ENCODE data around the gene NAA38.
"Not testable (repeated sequence)": the region's sequence is repeated elsewhere in the genome, so short reads cannot be mapped to it uniquely, and the experiment has no call there.

NAA38 gene

DNA sequence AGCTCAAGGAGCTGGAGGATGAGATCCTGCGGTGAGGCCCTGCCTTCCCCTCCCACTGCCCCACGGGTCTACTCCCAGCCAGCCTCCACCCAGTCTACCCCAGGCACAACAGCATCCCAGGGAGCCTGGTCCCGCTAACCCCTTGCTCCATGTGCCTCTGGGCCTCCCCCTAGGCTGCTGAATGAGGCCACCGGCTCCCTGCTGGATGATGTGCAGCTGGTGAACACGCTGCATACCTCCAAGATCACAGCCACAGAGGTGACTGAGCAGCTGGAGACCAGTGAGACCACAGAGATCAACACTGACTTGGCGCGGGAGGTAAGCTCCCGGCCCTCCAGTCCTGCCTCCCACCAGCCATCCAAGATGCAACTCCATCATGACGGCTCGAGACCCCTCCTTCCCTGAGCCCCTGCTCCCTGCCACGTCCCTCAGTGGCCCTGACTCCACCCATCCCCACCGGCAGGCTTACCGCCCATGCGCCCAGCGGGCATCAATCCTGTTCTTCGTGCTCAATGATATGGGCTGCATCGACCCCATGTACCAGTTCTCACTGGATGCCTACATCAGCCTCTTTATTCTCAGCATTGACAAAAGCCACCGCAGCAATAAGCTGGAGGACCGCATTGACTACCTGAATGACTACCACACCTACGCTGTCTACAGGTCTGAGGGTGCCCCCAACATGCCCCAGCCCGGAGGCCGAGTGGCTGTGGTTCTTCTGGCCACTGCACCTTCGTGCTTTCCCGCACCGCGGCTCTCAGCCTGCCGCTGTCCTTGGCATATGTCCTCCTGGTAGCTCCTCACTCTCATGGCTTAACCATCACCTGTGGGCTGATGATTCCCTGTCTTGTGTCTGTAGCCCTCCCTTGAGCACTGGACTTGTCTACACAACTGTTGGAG, 38.4 kb downstream of the NAA38 start:
- no peak for DNase-seq

DNA sequence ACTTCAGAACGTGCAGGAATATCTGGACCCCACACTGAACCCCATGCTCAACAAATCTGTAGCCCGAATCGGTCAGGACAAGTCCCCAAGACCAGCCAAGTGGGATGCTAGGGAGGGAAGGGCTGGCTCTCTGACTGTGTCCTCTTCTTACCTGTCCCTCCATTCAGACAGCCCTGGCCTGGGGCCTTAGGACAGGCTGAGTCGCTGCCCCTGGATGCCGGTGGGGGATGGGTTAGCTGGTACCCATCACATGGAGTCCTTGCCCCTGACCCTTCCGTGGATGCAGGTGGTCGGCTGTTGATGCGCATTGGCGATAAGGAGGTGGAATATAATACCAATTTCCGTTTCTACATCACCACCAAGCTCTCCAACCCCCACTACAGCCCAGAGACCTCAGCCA, 39.3 kb downstream of the NAA38 start:
- DNase-seq: no peak

DNA sequence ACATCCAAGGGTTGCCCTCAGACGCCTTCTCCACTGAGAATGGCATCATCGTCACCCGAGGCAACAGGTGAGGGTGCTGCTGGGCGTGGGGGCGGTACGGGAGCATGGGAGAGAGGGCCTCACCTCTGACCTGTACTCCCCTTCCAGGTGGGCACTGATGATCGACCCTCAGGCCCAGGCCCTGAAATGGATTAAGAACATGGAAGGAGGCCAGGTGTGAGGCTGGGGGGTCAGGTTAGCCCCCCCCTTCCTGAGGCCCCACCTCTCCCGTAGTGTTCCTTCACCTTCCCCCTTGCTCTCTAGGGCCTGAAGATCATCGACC, 39.8 kb downstream of the NAA38 start:
- DNase-seq: no peak

DNA sequence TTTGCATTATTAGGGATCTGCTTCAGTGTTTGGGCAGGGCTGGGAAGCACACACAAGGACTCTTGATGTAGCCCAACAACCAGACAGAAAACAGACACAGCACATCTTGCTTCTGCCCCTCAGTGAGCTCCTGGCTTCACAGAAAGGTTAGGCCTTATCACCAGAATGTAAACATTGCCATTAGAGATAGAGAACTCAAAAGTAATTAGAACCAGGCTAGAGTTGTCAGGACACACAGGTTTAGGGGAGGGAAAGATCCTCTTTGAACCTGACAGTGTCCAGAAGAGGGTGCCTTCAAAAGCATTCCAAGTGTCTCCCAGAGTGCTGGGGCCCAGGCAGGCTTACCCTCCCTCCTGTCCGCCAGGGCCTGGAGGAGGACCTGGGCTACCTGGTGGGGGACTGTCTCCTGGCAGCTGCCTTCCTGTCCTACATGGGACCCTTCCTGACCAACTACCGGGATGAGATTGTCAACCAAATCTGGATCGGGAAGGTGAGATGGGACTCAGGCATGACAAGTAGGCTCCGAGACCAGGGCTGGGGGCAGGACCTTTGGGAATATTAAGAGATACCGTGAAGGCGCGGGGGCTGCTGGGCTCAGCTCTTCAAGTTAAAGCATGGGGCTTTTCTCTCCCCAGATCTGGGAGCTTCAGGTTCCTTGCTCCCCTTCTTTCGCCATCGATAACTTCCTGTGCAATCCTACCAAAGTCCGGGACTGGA, 40.3 kb downstream of the NAA38 start:
- no peak for DNase-seq

DNA sequence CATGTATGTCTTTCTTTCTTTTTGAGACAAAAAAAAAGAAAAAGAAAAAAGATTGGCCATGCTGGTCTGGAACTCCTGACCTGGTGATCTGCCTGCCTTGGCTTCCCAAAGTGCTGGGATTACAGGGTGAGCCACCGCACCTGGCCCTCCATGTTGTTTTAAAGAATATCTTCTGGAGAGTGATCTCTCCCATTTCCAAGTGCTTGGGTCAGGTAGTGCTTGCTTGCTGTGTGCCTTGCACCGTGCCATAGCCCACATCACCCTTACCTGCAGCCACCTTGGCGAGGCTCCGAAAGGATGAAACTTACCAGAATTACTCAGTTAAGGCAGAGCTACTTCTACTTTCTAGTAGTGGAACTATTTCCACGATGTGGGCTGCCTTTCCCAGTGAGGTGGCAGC, 42.4 kb downstream of the NAA38 start:
- no peak for DNase-seq

DNA sequence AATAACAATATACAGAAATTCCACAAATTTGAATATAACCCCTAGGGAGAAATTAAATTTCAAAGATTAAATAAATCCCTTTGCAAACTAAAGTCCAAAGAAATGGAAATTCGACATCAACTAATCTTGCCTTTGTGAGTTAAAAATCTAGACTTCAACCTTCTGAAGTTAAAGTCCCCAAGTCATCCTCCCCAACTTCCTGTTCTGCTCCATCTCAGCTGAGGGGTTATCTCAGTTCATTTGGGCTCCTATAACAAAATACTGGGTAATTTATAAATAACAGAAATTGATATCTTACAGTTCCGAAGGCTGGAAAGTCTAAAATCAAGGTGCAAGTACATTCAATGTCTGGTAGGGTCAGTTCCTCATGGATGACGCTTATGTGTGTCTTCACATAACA, 46.1 kb downstream of the NAA38 start:
- no peak for DNase-seq

DNA sequence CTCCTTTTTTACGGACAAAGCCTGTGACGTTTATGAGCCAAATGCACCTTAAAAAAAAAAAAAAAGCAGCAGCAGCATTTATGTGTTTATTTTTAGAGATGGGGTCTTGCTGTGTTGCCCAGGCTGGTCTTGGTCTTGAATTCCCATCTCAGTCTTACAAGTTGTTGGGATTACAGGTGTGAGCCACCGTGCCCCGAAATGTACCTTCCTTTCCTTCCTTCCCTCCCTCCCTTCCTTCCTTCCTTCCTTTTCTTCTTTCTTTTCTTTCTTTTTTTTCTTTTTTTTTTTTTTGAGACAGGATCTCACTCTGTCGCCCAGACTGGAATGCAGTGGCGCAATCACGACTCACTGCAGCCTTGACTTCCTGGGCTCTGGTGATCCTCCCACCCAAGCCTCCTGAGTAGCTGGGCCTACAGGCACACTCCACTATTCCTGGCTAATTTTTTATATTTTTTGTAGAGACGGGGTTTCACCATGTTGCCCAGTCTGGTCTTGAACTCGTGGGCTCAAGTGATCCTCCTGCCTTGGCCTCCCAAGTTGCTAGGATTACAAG, 47.5 kb downstream of the NAA38 start:
- DNase-seq: not testable (repeated sequence)

DNA sequence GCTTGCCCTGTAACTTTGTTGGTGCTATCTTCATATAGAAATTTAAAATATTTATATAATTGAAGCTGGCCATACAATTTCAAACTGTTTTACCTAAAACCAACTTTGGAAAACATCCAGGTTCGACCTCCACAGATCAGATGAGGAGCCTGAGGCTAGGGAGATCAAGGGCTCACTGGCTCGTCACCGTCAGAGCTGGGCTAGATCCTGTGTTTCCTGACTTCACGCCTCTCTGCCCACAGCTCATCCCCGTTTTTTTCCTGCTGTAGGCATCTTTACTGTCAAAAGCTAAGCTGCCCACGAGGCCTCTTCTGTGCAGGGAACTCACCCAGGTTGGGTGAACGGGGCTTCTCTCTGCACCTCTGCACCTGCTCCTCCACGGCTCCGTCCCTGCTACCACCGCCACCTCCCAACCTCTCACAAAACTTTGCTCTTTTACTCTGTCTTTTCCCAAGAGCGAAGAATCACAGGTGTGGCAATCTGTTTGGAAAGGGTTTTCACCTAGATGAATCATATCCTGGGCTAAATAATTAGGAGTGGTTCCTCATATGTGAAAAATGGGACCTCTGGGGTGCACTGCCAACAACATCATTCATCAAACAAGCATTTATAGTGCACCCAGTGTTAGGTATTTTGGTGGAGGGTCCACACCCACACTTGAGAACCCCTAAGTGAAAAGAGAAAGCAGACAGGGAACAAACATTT, 48.1 kb downstream of the NAA38 start:
- no peak for DNase-seq

DNA sequence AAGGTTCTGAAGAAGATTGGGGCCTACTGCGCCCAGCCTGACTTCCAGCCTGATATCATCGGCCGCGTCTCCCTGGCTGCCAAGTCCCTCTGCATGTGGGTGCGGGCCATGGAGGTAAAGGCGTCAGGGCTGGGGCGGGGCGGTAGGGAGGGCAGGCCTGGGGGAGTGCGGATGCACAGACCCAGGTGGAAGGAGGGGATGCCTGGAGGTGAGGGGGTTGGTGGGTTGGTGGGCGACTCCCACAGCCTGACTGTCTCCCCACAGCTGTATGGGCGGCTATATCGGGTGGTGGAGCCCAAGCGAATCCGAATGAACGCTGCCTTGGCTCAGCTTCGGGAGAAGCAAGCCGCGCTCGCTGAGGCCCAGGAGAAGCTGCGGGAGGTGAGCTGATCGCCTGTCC, 50.2 kb downstream of the NAA38 start:
- no peak for DNase-seq

All from CD4-positive, alpha-beta T cell treated with Interleukin-15 for 1 hour (primary cell).